CD4-positive, alpha-beta T cell (primary cell): ENCODE results near the gene STAMBPL1. TPM values are rescaled to one million over a fixed set of nuclear protein-coding genes. Genes with fewer than 3 reads are reported as not detected.

Experiments
- ATAC-seq: fragments of 200-7000 bp; cut with Tn5 transposase; one replicate; pipeline ENCODE4 v1.10.0; 2022; ENCODE audit warnings: mild to moderate bottlenecking; ENCODE audit not compliant: poor library complexity
- CTCF ChIA-PET: fragments of 350-600 bp; sonication (Branson Sonifier 250); formaldehyde crosslinking; loops from one replicate; lab custom pipeline; 2021; ENCODE audit warnings: antibody characterized with exemption, inconsistent platforms; lab: Charles Lee
- POLR2A ChIA-PET: fragments of 350-600 bp; sonication (Branson Sonifier 250); formaldehyde crosslinking; loops from one replicate; lab custom pipeline; 2021; ENCODE audit warnings: antibody characterized with exemption, inconsistent platforms; lab: Charles Lee
- DNase-seq, 14 experiments: peaks; one replicate each; pipeline ENCODE4 v3.0.0-alpha.2; 2013 to 2020; ENCODE audit warnings: mixed read lengths in 2 of 14
- H3K27ac ChIP-seq, 2 donors: one replicate each; pipeline versions ENCODE4 v1.5.1 to v1.7.0; 2013; ENCODE audit warnings: low read length in 2 of 2, low read depth in 1 of 2, mild to moderate bottlenecking in 1 of 2
- H3K27me3 ChIP-seq, 2 experiments: 1 replicate in 1 of 2; 2 replicates in 1 of 2; pipeline versions ENCODE4 v1.6.1 to v1.7.0; 2013; ENCODE audit warnings: low read length in 2 of 2, control low read depth in 1 of 2, mild to moderate bottlenecking in 1 of 2, moderate library complexity in 1 of 2; ENCODE audit not compliant: insufficient read depth in 2 of 2, control insufficient read depth in 1 of 2
- H3K36me3 ChIP-seq: one replicate; pipeline ENCODE4 v1.6.1; 2013; ENCODE audit warnings: low read length, control low read depth; ENCODE audit not compliant: insufficient read depth
- H3K4me1 ChIP-seq: one replicate; pipeline ENCODE4 v1.6.1; 2013; ENCODE audit warnings: low read length, control low read depth; ENCODE audit not compliant: insufficient read depth
- H3K4me3 ChIP-seq: one replicate; pipeline ENCODE4 v1.5.1; 2013; ENCODE audit warnings: mild to moderate bottlenecking, low read length, moderate library complexity
- H3K9me3 ChIP-seq, 2 experiments: 1 replicate in 1 of 2; 2 replicates in 1 of 2; pipeline versions ENCODE4 v1.6.1 to v1.7.0; 2013; ENCODE audit warnings: low read length in 2 of 2, mild to moderate bottlenecking in 2 of 2, control low read depth in 1 of 2, moderate library complexity in 1 of 2; ENCODE audit not compliant: control insufficient read depth in 1 of 2, insufficient read depth in 1 of 2
- H3K27ac Mint-ChIP-seq: one replicate; pipeline ENCODE4 v1.8.0; 2020; ENCODE audit warnings: mixed read lengths
- H3K27me3 Mint-ChIP-seq: one replicate; pipeline ENCODE4 v1.8.0; 2021; ENCODE audit warnings: mixed read lengths
- H3K36me3 Mint-ChIP-seq: one replicate; pipeline ENCODE4 v1.8.0; 2021; ENCODE audit warnings: low read depth, mixed read lengths
- H3K4me1 Mint-ChIP-seq: one replicate; pipeline ENCODE4 v1.8.0; 2021; ENCODE audit warnings: low read depth, mixed read lengths
- H3K4me3 Mint-ChIP-seq: one replicate; pipeline ENCODE4 v1.8.0; 2020; ENCODE audit warnings: mild to moderate bottlenecking, mixed read lengths
- H3K9me3 Mint-ChIP-seq: one replicate; pipeline ENCODE4 v1.8.0; 2020; ENCODE audit warnings: mixed read lengths
- intact Hi-C, 2 experiments: fragments of 100-400 bp; cut with DNase I in 1 of 2; cut with micrococcal nuclease in 1 of 2; formaldehyde crosslinking; loops; one replicate each; pipeline versions ENCODE4 v1.15.1 to v1.9.0; 2023 to 2025; cut with DNase I, micrococcal nuclease
- total RNA-seq, 174 experiments: library from RNA in 2 of 174; stranded (reverse) in 2 of 174; gene quantifications; one replicate each; pipeline ENCODE4 v1.2.3 and lab custom pipeline; 2021 to 2026
- TF ChIP-seq, protein P1 (sequence below): fragments of 200-600 bp; IDR thresholded peaks from one replicate; pipeline ENCODE4 v1.8.0; 2022; ENCODE audit warnings: antibody characterized with exemption, mild to moderate bottlenecking

The STAMBPL1 gene
- total RNA-seq, 2 experiments from 2014 or later = 23.7 to 26.7 TPM

DNA sequence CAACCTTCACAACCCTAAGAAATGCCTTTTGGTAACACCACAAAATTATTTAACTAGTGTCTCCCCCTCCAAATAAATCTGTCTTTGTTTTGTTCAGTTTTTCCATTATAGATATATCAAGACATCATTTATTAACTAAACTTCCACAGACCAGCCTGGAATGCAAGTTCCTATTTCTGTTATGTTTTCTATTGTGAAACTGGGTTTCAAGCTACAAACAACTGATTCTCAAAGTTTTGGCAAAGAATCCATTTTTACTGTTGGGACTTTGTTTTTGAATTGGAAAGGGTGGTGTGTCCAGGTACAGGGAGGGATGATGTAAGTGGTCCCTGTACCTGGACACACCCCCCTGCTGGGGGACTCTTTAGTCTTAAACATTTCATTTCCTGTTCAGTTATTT lies 36.2 kb downstream of the STAMBPL1 start:
- peaks cover 76% of the 10 kb centered on the region for H3K36me3 Mint-ChIP-seq
- Histone ChIP-seq H3K36me3 (peaks cover 78% of the 10 kb centered on the region), H3K27me3 (no peaks in the 10 kb centered on the region), H3K9me3 (no peaks in the 10 kb centered on the region), H3K4me1 (no peaks in the 10 kb centered on the region), H3K27ac (no peak overlapping the region), H3K4me3 (no peak overlapping the region)
- ATAC-seq (no peak), DNase-seq (no peak)
- H3K4me3 Mint-ChIP-seq = no peak overlapping the region
- TF ChIP-seq, protein P1, sequence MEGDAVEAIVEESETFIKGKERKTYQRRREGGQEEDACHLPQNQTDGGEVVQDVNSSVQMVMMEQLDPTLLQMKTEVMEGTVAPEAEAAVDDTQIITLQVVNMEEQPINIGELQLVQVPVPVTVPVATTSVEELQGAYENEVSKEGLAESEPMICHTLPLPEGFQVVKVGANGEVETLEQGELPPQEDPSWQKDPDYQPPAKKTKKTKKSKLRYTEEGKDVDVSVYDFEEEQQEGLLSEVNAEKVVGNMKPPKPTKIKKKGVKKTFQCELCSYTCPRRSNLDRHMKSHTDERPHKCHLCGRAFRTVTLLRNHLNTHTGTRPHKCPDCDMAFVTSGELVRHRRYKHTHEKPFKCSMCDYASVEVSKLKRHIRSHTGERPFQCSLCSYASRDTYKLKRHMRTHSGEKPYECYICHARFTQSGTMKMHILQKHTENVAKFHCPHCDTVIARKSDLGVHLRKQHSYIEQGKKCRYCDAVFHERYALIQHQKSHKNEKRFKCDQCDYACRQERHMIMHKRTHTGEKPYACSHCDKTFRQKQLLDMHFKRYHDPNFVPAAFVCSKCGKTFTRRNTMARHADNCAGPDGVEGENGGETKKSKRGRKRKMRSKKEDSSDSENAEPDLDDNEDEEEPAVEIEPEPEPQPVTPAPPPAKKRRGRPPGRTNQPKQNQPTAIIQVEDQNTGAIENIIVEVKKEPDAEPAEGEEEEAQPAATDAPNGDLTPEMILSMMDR = no peak
- no peaks in the 10 kb centered on the region for H3K27me3 Mint-ChIP-seq
- POLR2A ChIA-PET = no interaction called here
- no peaks in the 10 kb centered on the region for H3K4me1 Mint-ChIP-seq
- no peak overlapping the region for H3K27ac Mint-ChIP-seq
- H3K9me3 Mint-ChIP-seq = no peaks in the 10 kb centered on the region
- CTCF ChIA-PET = no interaction called here
- intact Hi-C loops = no loop called here

DNA sequence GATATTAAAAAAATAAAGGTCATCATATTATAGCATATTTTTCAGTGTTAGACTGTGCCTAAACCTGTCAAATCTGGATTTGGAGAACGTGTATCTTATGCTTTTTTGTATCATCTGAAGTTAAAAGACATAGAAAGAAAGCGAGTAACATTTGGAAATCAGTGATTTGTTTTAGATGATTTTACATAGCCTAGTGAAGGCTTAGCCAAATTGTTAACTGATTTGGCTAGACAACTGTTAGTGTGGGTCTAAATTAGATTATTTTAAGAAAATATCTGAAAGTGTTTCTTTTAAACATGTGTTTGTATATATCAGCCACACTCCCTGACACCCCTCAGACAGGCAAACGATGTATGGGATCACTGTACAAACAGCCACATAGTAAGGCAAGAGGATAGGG lies 36.9 kb downstream of the STAMBPL1 start:
- ChIA-PET POLR2A (no interaction called here), CTCF (interaction anchor here (1.5 kb wide), 1 partner anchor 81 kb away, joined by 3 read pairs; no protein-coding TSS in a partner anchor)
- Histone ChIP-seq H3K36me3 (peaks cover 78% of the 10 kb centered on the region), H3K9me3 (no peaks in the 10 kb centered on the region), H3K4me3 (no peak overlapping the region), H3K4me1 (no peaks in the 10 kb centered on the region), H3K27ac (no peak overlapping the region), H3K27me3 (no peaks in the 10 kb centered on the region)
- DNase-seq = no peak
- intact Hi-C loops = no loop called here
- TF ChIP-seq, protein P1 = no peak
- no peaks in the 10 kb centered on the region for H3K9me3 Mint-ChIP-seq
- no peaks in the 10 kb centered on the region for H3K4me1 Mint-ChIP-seq
- H3K27ac Mint-ChIP-seq = no peak overlapping the region
- peaks cover 76% of the 10 kb centered on the region for H3K36me3 Mint-ChIP-seq
- no peak overlapping the region for H3K4me3 Mint-ChIP-seq
- ATAC-seq = no peak
- no peaks in the 10 kb centered on the region for H3K27me3 Mint-ChIP-seq

DNA sequence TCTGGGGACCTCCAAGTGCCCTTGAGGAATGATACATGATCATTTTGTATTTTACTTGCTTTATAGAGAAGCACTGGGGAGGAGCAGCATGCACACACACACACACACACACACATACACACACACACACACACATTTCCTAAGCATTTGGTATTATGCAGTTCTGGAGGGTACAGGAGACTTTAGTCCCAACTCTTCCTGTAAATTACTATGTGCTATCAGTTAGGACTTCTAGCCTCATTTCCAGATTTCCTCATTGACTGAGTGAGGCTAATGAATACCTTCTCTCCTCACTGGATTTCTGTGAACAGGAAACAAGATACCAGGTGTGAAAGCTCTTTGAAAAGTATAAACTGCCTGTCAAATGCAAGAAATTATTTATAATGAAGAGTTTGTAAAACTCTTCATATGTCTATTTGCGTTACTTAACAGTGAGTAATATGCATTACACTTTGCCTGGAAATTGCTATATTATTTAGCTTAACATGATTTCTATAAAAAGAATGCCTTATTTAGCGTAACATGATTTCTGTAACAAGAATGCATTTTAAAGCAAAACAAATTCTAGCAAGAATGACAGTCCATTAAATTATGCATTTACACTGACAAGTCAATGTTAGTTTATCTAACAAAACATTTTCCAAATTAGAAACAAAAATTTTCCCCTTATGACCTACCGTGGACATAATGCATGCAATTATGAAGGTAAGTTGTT lies 38.3 kb downstream of the STAMBPL1 start:
- H3K36me3 ChIP-seq = peaks cover 75% of the 10 kb centered on the region
- Mint-ChIP-seq H3K4me3 (no peak overlapping the region), H3K27me3 (no peaks in the 10 kb centered on the region), H3K36me3 (peaks cover 72% of the 10 kb centered on the region), H3K9me3 (no peaks in the 10 kb centered on the region), H3K27ac (no peak overlapping the region), H3K4me1 (no peaks in the 10 kb centered on the region)
- DNase-seq = no peak
- H3K27me3 ChIP-seq = no peaks in the 10 kb centered on the region
- ATAC-seq = no peak
- TF ChIP-seq, protein P1 = no peak
- ChIA-PET POLR2A (no interaction called here), CTCF (interaction anchor here (0.9 to 1.5 kb wide), 3 partner anchors 10 to 83 kb away, joined by 3 read pairs; no protein-coding TSS in a partner anchor)
- H3K4me1 ChIP-seq = no peaks in the 10 kb centered on the region
- H3K9me3 ChIP-seq = no peaks in the 10 kb centered on the region
- intact Hi-C loops = no loop called here
- H3K4me3 ChIP-seq = no peak overlapping the region
- H3K27ac ChIP-seq = no peak overlapping the region
